ENCODE data around the gene EXOSC6.

GRCh38 chr16:70250748-70251628 lies 752 bp downstream of the EXOSC6 start:
- TF ChIP-seq CTCF (IDR thresholded peaks at IDR 0.05) (no peak), POLR2AphosphoS5 (IDR thresholded peaks at IDR 0.05; ENCODE audit: low read depth, low read length) (no peak), REST (IDR thresholded peaks at IDR 0.05; ENCODE audit: insufficient read depth in 1 of 2, low read depth in 2 of 2, low read length in 1 of 2) (no peak), SIN3A (IDR thresholded peaks at IDR 0.05; ENCODE audit: borderline replicate concordance, insufficient read depth, low read depth, low read length) (no peak; the same call in 1 of the 2 replicates), TCF7L2 (IDR thresholded peaks at IDR 0.05; ENCODE audit: low read depth, low read length) (no peak)
